Endometrial microvascular endothelial cells (primary cell): Measurements from ENCODE around the gene IL22RA1. TPM values are rescaled to one million over a fixed set of nuclear protein-coding genes. Genes with fewer than 3 reads are reported as not detected.

Source experiments
- in situ Hi-C: cut with HindIII; loops from 2 replicates; pipeline ENCODE4 v1.10.0; 2017; ENCODE audit warnings: low sequenced_read_pairs, low pct_unique_long_range_greater_than_20kb; ENCODE audit errors: inconsistent ontology term
- total RNA-seq: library from RNA; depleted of rRNA; stranded (reverse); fragments of >200 nt; gene quantifications from one replicate; pipeline ENCODE4 v1.2.3, GENCODE V29; 2015; ENCODE audit errors: inconsistent ontology term

The IL22RA1 gene
- total RNA-seq, 1 donor from 2014 or later, result not detected

GRCh38 chr1:24119859-24120756 is 22.8 kb downstream of the IL22RA1 start:
- in situ Hi-C loops, result no loop called here

DNA sequence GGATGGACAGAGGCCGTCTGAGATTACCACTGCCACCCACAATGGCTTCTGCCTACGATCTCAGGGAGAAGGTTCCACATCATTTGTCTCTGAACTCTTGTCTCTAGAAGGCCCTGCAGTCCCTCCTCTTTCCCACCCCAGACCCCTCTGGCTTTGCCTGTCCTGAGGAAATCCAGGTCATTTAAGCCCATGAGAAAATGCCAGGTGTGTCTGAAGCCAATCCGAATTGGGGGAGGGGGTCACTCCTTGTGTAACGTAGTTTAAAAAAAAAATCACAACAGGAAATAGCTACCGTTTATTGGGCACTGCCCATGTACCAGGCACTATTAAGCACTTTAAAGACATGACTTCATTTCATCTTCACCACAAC is 23.5 kb downstream of the IL22RA1 start:
- in situ Hi-C loops, result no loop called here

DNA sequence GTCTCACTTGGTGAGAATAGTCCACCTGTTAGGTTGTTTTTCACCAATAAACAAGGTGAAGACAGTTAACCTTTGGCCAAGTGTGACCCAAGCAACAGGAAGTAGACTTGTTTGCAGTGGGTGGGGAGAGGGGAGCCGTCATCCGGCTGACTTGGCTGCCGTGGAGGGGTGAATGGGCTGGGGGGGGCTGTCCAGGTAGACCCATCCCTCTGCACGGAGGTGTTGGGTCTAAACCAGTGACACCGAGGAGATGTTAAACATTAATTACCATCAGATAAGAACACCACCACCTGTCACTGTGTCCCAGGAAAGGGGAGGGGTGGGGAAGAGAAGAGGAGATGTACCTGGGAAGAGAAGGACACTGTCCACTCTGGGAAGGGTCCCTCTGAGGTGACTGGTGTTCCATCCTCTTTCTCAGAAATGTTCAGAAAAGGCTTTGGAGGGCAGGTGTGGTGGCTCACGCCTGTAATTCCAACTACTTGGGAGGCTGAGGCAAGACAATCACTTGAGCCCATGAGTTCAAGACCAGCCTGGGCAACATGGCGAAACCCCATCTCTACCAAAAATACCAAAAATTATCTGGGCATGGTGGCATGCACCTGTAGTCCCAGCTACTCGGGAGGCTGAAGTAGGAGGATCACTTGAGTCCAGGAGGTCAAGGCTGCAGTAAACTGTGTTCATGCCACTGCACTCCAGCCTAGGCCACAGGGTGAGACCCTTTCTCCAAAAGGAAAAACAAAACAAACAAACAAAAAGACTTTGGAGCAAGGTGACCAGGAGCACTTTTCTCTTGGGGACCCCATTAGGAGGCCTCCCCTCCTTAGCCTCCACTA is 24.3 kb downstream of the IL22RA1 start:
- in situ Hi-C loops, result no loop called here

GRCh38 chr1:24117722-24118409 is 25.1 kb downstream of the IL22RA1 start:
- in situ Hi-C loops, result no loop called here

GRCh38 chr1:24117132-24117531 is 25.8 kb downstream of the IL22RA1 start:
- in situ Hi-C loops, result no loop called here

DNA sequence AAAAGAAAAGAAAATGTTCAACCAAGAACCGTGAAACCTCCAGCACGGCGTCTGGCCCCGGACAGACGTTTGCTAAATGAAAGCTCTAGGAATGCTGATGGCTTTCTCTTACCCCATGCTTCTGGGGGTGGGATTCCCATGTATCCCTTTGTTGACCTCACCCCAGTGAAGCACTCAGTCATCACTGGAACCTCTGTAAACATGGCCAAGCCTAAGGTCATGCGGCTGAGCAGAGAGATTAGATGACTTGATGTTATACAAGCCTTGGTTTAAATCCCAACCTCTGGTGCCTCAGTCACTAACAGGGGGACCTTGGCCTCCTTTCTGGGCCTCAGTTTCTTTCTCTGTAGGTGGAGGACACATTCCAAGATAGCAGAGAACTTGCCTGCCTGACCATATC is 28.2 kb downstream of the IL22RA1 start:
- in situ Hi-C loops, result no loop called here

DNA sequence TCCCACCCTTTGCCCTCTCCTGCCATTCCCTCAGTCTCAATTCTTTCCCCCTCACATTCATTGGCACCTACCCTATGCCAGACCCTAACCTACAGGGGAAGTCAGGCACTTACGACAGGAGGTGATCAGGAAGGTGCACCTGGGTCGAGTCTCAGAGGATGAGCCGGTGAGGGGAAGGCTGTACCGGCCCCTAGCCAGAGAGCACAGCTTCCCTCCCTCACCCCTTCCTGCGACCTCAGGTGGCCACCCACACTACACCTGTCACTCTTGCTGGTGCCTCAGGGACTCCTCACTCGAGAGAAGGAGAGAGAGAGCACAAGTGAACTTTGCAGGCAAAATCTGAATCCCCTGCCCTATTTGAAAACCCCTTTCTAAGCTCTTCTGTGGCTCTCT is 29.3 kb downstream of the IL22RA1 start:
- in situ Hi-C loops, result no loop called here

- in situ Hi-C loops, result no loop called here
These were observed 30.8 kb downstream of the IL22RA1 start, which contains the start of gene MYOM3 for GRCh38 chr1:24111996-24112779. TSS of gene MYOM3 (minus strand) at chr1:24112135. CDS start at chr1:24108636, 3,499 bp downstream.

DNA sequence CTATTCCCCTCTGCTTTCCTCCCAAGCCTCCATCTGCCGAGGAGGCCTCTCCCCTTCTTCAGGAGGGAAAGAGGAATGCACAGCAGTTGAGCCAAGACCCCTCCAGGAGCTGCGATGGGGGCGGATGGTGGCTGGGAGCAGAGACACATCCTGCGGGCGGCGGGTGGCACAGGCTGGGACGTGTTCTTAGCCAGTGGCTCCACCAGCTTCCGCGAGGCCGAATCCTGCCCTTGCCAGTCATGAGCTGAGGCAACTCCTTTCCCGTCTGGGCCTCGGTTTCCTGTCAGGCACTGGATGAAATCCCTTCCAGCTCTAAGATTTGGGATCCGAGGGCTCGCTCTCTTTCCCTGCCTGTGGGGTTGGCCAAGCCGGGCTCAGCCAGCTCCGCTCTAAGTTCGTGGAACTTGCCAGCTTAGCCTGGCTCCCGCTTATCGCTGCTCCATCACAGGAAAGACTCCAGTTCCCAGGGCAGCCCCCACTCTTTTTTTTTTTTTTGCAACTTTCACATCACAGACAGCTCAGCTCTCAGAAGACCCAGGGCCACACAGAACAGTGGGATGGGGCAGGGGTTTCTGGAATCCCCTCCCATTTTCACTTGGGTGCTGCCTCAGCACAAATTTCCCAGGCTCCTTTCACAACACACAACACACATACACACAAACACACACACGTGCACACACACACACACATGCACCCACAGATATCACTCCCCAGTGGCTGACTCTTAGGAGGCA is 31.5 kb downstream of the IL22RA1 start:
- in situ Hi-C loops, result no loop called here

DNA sequence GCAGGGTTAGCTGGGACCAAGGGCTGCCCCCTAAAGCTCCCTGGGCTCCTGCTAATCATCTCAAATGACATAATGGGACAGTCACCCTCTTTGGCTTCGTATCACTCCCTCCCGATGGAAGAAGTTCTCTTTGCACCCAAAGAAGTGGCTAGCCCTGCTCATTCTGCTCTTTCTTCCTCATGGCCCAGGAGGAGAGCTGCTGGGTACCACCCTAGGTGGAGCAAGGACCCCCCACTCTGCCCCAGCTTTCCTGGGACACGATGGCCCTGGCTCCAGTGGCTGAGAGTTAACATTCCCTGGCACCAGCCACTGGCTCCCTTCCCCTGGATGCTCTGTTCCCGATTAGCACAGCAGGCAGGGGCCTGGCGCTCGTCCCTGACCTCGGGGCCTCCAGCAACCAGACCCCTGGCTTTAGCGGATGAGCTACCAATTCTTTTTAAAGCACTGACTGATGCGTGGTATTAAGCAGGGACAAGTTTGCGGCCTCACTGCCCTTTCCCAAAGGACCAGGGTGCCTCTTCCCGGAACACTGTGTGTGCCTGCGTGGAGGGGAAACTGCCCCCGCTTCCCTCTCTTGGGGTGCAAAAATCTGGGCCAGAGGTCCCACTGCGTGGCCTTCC is 32.2 kb downstream of the IL22RA1 start:
- in situ Hi-C loops, result no loop called here

GRCh38 chr1:24109686-24110475 is 33.1 kb downstream of the IL22RA1 start:
- in situ Hi-C loops, result no loop called here

DNA sequence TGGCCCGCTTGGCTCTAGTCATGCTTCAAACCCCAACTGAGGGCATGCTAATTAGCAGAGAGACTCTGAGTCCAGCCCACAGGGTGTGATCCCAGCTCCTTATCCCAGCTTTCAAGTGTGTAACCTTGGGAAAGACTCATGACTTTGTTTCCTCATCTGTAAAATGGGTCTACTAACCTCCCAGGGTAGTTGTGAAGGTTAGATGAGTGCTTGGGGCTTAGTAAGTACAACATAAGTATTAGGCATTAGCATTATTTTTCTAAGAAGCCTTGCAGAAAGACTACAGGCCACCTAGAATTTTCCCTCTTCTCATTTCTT is 33.8 kb downstream of the IL22RA1 start:
- in situ Hi-C loops, result no loop called here

DNA sequence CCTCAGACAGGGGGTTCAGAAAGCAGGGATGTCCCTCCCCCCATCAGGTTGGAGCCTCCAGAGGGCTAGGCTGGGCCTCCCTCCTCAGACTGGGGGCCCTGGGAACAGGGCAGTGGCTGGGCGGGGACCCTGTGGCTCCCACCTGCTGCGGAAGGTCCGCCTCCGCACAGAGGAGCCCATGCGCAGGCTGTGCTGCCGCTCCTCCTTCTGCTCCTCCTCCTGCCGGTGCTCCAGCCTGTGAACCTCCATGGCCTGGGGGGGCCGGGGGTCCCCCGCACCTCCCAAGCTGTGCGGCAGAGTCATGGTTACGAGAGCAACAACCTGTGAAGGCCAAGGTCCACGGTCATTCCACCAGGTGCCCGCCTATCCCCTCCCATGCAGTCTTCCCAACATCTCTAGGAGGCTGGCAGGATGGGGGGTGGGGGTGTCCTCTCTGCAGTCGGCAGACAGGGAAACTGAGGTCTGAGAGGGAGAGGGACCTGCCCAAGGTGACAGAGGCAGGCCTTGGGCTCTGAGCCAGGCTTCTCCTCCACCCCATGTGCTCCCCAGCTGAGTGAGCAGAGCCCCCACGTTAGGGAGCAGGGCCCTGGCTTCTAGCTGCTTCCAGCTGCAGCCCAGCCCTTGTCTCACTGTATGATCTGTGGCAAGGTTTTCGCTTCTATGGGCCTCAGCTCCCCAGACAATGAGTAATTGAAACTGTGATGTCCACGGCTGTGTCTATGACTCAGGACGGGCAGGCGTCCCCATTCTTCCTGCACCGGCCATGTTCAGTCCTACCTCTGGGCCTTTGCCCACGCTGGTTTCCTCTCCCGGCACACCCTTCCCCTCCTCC is 34.4 kb downstream of the IL22RA1 start:
- in situ Hi-C loops, result no loop called here

- in situ Hi-C loops, result no loop called here
These were observed 35.3 kb downstream of the IL22RA1 start for GRCh38 chr1:24107462-24108138.

- in situ Hi-C loops, result no loop called here
These were observed 37.4 kb downstream of the IL22RA1 start for GRCh38 chr1:24105368-24106160.
